ENCODE data around the gene GPC4.
A peak's percentile ranks its signal among the peaks of the same experiment; 100 is the strongest.

The GPC4 gene

DNA sequence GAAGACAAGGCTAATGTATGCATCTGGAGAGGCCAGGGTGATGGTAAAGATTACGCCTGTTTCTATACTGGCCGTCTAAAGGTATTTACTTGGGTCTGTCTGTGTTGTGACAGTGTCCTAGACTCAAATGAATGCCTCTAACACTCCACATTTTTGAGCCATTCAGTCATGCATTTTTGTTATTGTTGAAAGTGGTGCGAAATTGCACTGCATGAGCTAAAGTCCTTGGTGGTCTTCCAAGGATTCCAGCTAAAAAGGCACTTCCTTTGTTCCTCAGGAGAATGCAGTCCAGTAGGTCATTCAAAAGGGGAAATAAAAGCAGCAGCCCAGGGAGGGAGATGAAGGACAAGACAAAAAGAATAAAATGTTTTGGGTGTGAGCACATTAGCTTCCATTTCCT, 3.0 kb downstream of the GPC4 start:
- Histone ChIP-seq H3K27ac (ENCODE audit: extremely low read depth, low read depth, low read length) (no peak overlapping the region), H3K4me1 (ENCODE audit: control insufficient read depth, insufficient read depth, low read length) (peaks cover 3% of the 10 kb centered on the region), H3K36me3 (ENCODE audit: control insufficient read depth in 2 of 2, insufficient read depth in 1 of 2, low read length in 2 of 2) (no peaks in the 10 kb centered on the region; a peak in 1 of 3 replicates), H3K4me3 (ENCODE audit: low read depth, low read length) (no peak overlapping the region), H3K9me3 (ENCODE audit: control insufficient read depth, insufficient read depth, low read depth, low read length) (no peaks in the 10 kb centered on the region)
- POLR2A ChIA-PET: interaction anchor here (0.8 to 1.3 kb wide), 4 partner anchors 36 to 115 kb away, joined by 3 to 5 read pairs (median 4); no protein-coding TSS in a partner anchor
- TF ChIP-seq ZNF791 (tag by site-specific recombination; IDR thresholded peaks at IDR 0.05): no peak
- TF ChIP-seq GLIS1 (tag by site-specific recombination; IDR thresholded peaks at IDR 0.05): 0 out of 2 replicates have a peak, but pooled peaks have one; percentile 27
- CTCF ChIA-PET: interaction anchor here (0.7 kb wide), 1 partner anchor 78 kb away, joined by 4 read pairs; no protein-coding TSS in a partner anchor

DNA sequence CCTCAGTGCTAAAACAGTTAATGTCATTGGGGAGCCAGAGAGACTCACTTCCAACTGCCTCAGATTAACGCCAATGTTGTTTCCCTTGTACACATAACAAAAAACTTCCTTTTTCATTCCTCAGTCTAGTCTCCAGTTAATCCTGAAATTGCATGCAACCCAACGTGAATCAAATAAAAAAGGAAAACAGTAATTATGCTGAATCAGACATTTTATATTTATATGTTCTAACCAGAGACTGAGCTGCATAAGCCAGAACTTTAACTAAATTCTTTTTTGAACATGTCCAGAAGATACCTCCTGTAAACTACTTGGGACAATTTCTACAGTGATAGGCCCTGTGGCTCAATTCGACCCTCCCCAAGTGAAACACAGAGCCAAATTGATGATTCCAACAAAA, 4.7 kb downstream of the GPC4 start:
- peaks cover 3% of the 10 kb centered on the region for H3K4me1 ChIP-seq (ENCODE audit: control insufficient read depth, insufficient read depth, low read length)
- ChIA-PET POLR2A (no interaction called here), CTCF (interaction anchor here (0.6 kb wide), 1 partner anchor 1976 kb away, joined by 5 read pairs; no protein-coding TSS in a partner anchor)
- no peaks in the 10 kb centered on the region for H3K9me3 ChIP-seq (ENCODE audit: control insufficient read depth, insufficient read depth, low read depth, low read length)
- no peak overlapping the region for H3K4me3 ChIP-seq (ENCODE audit: low read depth, low read length)
- H3K36me3 ChIP-seq (ENCODE audit: control insufficient read depth in 2 of 2, insufficient read depth in 1 of 2, low read length in 2 of 2): no peaks in the 10 kb centered on the region; a peak in 1 of 3 replicates
- no peak overlapping the region for H3K27ac ChIP-seq (ENCODE audit: extremely low read depth, low read depth, low read length)
- no peak for TF ChIP-seq ZNF175 (tag by site-specific recombination; IDR thresholded peaks at IDR 0.05)
- TF ChIP-seq ZNF211 (tag by site-specific recombination; IDR thresholded peaks at IDR 0.05; ENCODE audit: low read depth): no peak
- no peak for TF ChIP-seq ZNF350 (tag by site-specific recombination; IDR thresholded peaks at IDR 0.05)

- POLR2A ChIA-PET: no interaction called here
These were observed 9.6 kb downstream of the GPC4 start for GRCh38 chrX:133405498-133406185.

More at GRCh38 chrX:133405498-133406185, 9.6 kb downstream of the GPC4 start:
- H3K27ac ChIP-seq (ENCODE audit: extremely low read depth, low read depth, low read length): no peak overlapping the region
- CTCF ChIA-PET: no interaction called here
- H3K36me3 ChIP-seq (ENCODE audit: control insufficient read depth in 2 of 2, insufficient read depth in 1 of 2, low read length in 2 of 2): no peaks in the 10 kb centered on the region; a peak in 1 of 3 replicates
- no peak overlapping the region for H3K4me3 ChIP-seq (ENCODE audit: low read depth, low read length)
- H3K9me3 ChIP-seq (ENCODE audit: control insufficient read depth, insufficient read depth, low read depth, low read length): no peaks in the 10 kb centered on the region
- TF ChIP-seq KLF1 (tag by site-specific recombination; IDR thresholded peaks at IDR 0.05): no peak
- TF ChIP-seq PRDM1 (tag by site-specific recombination; IDR thresholded peaks at IDR 0.05): no peak
- no peak for TF ChIP-seq ZNF549 (tag by site-specific recombination; IDR thresholded peaks at IDR 0.05)
- no peak for TF ChIP-seq KLF9 (tag by site-specific recombination; IDR thresholded peaks at IDR 0.05; ENCODE audit: low read depth)
- no peak for TF ChIP-seq ZNF501 (tag by site-specific recombination; IDR thresholded peaks at IDR 0.05)
- no peak for TF ChIP-seq ZNF701 (tag by site-specific recombination; IDR thresholded peaks at IDR 0.05)
- TF ChIP-seq PATZ1 (tag by site-specific recombination; IDR thresholded peaks at IDR 0.05): no peak
- no peak for TF ChIP-seq KLF7 (tag by site-specific recombination; IDR thresholded peaks at IDR 0.05; ENCODE audit: borderline replicate concordance)
- TF ChIP-seq, protein P1, sequence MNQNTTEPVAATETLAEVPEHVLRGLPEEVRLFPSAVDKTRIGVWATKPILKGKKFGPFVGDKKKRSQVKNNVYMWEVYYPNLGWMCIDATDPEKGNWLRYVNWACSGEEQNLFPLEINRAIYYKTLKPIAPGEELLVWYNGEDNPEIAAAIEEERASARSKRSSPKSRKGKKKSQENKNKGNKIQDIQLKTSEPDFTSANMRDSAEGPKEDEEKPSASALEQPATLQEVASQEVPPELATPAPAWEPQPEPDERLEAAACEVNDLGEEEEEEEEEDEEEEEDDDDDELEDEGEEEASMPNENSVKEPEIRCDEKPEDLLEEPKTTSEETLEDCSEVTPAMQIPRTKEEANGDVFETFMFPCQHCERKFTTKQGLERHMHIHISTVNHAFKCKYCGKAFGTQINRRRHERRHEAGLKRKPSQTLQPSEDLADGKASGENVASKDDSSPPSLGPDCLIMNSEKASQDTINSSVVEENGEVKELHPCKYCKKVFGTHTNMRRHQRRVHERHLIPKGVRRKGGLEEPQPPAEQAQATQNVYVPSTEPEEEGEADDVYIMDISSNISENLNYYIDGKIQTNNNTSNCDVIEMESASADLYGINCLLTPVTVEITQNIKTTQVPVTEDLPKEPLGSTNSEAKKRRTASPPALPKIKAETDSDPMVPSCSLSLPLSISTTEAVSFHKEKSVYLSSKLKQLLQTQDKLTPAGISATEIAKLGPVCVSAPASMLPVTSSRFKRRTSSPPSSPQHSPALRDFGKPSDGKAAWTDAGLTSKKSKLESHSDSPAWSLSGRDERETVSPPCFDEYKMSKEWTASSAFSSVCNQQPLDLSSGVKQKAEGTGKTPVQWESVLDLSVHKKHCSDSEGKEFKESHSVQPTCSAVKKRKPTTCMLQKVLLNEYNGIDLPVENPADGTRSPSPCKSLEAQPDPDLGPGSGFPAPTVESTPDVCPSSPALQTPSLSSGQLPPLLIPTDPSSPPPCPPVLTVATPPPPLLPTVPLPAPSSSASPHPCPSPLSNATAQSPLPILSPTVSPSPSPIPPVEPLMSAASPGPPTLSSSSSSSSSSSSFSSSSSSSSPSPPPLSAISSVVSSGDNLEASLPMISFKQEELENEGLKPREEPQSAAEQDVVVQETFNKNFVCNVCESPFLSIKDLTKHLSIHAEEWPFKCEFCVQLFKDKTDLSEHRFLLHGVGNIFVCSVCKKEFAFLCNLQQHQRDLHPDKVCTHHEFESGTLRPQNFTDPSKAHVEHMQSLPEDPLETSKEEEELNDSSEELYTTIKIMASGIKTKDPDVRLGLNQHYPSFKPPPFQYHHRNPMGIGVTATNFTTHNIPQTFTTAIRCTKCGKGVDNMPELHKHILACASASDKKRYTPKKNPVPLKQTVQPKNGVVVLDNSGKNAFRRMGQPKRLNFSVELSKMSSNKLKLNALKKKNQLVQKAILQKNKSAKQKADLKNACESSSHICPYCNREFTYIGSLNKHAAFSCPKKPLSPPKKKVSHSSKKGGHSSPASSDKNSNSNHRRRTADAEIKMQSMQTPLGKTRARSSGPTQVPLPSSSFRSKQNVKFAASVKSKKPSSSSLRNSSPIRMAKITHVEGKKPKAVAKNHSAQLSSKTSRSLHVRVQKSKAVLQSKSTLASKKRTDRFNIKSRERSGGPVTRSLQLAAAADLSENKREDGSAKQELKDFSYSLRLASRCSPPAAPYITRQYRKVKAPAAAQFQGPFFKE (tag by site-specific recombination; IDR thresholded peaks at IDR 0.05; ENCODE audit: borderline replicate concordance): no peak
- no peak for TF ChIP-seq ZNF155 (tag by site-specific recombination; IDR thresholded peaks at IDR 0.05)
- no peak for TF ChIP-seq ZNF211 (tag by site-specific recombination; IDR thresholded peaks at IDR 0.05; ENCODE audit: low read depth)
- TF ChIP-seq ZNF184 (tag by site-specific recombination; IDR thresholded peaks at IDR 0.05): no peak
- H3K4me1 ChIP-seq (ENCODE audit: control insufficient read depth, insufficient read depth, low read length): peaks cover 3% of the 10 kb centered on the region

Data from HEK293 (cell line).